ENCODE measurements around the gene SORCS2. TPM values are rescaled to one million over a fixed set of nuclear protein-coding genes. Genes with fewer than 3 reads are reported as not detected.

SORCS2 gene
- polyA plus RNA-seq, 3 donors = 0.46 to 0.55 TPM; not detected in 1

DNA sequence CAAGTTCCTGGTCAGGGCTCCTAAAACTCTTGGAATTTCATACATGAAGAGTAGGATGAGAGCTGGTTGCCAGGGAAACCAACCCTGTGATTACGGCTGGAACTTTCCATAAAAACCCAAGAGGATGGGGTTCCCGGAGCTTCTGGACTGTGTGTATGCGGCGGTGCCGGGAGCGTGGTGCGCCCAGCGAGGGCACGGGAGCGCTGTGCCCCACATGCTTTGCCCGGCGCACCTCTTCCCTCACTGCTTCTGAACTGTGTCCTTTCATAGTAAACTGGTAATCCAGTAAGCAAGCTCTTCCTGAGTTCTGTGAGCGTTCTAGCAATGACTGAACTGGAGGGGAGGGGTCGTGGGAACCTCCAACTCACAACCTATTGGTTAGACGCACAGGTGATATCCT, 594.7 kb downstream of the SORCS2 start:
- no peak overlapping the region for H3K27ac ChIP-seq (ENCODE audit: low read depth in 1 of 2, low read length in 2 of 2)
- no peak overlapping the region for H3K9ac ChIP-seq (ENCODE audit: insufficient read depth, low read length, poor library complexity, severe bottlenecking)
- Mint-ChIP-seq H3K27ac (no peak overlapping the region), H3K4me1 (peaks cover 11% of the 10 kb centered on the region), H3K4me3 (no peak overlapping the region), H3K9me3 (peaks cover 0 to 2% (median 0%) of the 10 kb centered on the region in 7 donors), H3K27me3 (ENCODE audit: low read depth in 3 of 3) (peaks cover 1 to 6% (median 2%) of the 10 kb centered on the region in 3 donors), H3K36me3 (peaks cover 0 to 13% of the 10 kb centered on the region in 2 donors)
- no peak overlapping the region for H3K4me3 ChIP-seq (replicated peaks in 1 of 3; ENCODE audit: low read depth in 2 of 3, low read length in 3 of 3)
- DNase-seq = no peak
- H3K4me1 ChIP-seq (ENCODE audit: control insufficient read depth in 1 of 2, insufficient read depth in 2 of 2, low read length in 2 of 2) = peaks cover 0 to 3% of the 10 kb centered on the region in 2 donors
- intact Hi-C loops (cut with micrococcal nuclease) = no loop called here
- H4K20me1 ChIP-seq (ENCODE audit: insufficient read depth, low read length) = no peaks in the 10 kb centered on the region
- H3K9me3 ChIP-seq (replicated peaks in 1 of 2; ENCODE audit: control insufficient read depth in 1 of 2, insufficient read depth in 1 of 2, low read length in 2 of 2) = no peaks in the 10 kb centered on the region
- no peak overlapping the region for H2AFZ ChIP-seq (ENCODE audit: insufficient read depth, low read depth, low read length, poor library complexity, severe bottlenecking)
- no peaks in the 10 kb centered on the region for H3K27me3 ChIP-seq (ENCODE audit: control insufficient read depth in 2 of 2, insufficient read depth in 2 of 2, low read length in 2 of 2)
- no peaks in the 10 kb centered on the region for H3K79me2 ChIP-seq (ENCODE audit: insufficient read depth, low read length)
- WGBS (ENCODE audit: insufficient coverage) = 97% methylated on average over 11 of the region's 15 CpGs
- H3K36me3 ChIP-seq (replicated peaks in 1 of 2; ENCODE audit: control insufficient read depth in 1 of 2, insufficient read depth in 2 of 2, low read length in 2 of 2) = no peaks in the 10 kb centered on the region
- no peak overlapping the region for H3K4me2 ChIP-seq (replicated peaks; ENCODE audit: extremely low read depth, low read length, poor library complexity, severe bottlenecking)
- TF ChIP-seq, protein P1, sequence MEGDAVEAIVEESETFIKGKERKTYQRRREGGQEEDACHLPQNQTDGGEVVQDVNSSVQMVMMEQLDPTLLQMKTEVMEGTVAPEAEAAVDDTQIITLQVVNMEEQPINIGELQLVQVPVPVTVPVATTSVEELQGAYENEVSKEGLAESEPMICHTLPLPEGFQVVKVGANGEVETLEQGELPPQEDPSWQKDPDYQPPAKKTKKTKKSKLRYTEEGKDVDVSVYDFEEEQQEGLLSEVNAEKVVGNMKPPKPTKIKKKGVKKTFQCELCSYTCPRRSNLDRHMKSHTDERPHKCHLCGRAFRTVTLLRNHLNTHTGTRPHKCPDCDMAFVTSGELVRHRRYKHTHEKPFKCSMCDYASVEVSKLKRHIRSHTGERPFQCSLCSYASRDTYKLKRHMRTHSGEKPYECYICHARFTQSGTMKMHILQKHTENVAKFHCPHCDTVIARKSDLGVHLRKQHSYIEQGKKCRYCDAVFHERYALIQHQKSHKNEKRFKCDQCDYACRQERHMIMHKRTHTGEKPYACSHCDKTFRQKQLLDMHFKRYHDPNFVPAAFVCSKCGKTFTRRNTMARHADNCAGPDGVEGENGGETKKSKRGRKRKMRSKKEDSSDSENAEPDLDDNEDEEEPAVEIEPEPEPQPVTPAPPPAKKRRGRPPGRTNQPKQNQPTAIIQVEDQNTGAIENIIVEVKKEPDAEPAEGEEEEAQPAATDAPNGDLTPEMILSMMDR (IDR thresholded peaks at IDR 0.05) = no peak

DNA sequence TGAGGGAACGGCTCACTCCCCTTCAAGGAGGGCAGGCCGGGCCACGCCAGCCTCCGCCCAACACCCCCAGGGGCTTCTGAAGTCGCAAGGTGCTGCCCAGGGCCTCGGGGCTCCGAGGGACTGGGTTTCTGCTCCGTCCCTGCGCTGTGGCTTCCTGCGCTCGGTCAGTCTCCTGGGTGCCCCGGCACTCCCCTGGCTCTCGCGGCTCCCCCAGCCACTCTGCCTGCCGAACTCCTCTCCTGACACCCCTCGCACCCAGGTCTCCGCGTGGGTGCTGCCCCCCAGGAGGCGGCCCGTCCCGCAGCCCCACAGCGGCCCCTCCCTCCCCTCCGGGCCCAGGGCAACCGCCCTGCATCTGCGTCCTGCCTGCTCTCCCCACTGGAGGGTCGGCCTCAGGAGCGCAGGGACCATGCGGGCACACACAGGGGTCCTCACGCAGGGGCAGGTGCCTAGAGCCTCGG, 595.4 kb downstream of the SORCS2 start:
- H2AFZ ChIP-seq (ENCODE audit: insufficient read depth, low read depth, low read length, poor library complexity, severe bottlenecking) = no peak overlapping the region
- Mint-ChIP-seq H3K4me3 (no peak overlapping the region), H3K9me3 (peaks cover 0 to 2% (median 0%) of the 10 kb centered on the region in 7 donors), H3K27ac (no peak overlapping the region), H3K27me3 (ENCODE audit: low read depth in 3 of 3) (peaks cover 0 to 7% (median 2%) of the 10 kb centered on the region in 3 donors), H3K36me3 (peaks cover 0 to 13% of the 10 kb centered on the region in 2 donors), H3K4me1 (peaks cover 8% of the 10 kb centered on the region)
- TF ChIP-seq, protein P1 (IDR thresholded peaks at IDR 0.05) = no peak
- H3K9me3 ChIP-seq (replicated peaks in 1 of 2; ENCODE audit: control insufficient read depth in 1 of 2, insufficient read depth in 1 of 2, low read length in 2 of 2) = no peaks in the 10 kb centered on the region
- peaks cover 0 to 2% of the 10 kb centered on the region in 2 donors for H3K36me3 ChIP-seq (replicated peaks in 1 of 2; ENCODE audit: control insufficient read depth in 1 of 2, insufficient read depth in 2 of 2, low read length in 2 of 2)
- no peaks in the 10 kb centered on the region for H3K27me3 ChIP-seq (ENCODE audit: control insufficient read depth in 2 of 2, insufficient read depth in 2 of 2, low read length in 2 of 2)
- H4K20me1 ChIP-seq (ENCODE audit: insufficient read depth, low read length) = no peaks in the 10 kb centered on the region
- no peak overlapping the region for H3K27ac ChIP-seq (ENCODE audit: low read depth in 1 of 2, low read length in 2 of 2)
- whole genome bisulfite sequencing (ENCODE audit: insufficient coverage) = 93% methylated on average over 24 of the region's 30 CpGs
- no peaks in the 10 kb centered on the region for H3K79me2 ChIP-seq (ENCODE audit: insufficient read depth, low read length)
- H3K4me1 ChIP-seq (ENCODE audit: control insufficient read depth in 1 of 2, insufficient read depth in 2 of 2, low read length in 2 of 2) = peaks cover 0 to 3% of the 10 kb centered on the region in 2 donors
- intact Hi-C loops (cut with micrococcal nuclease) = no loop called here
- H3K4me3 ChIP-seq (replicated peaks in 1 of 3; ENCODE audit: low read depth in 2 of 3, low read length in 3 of 3) = no peak overlapping the region
- DNase-seq = no peak
- H3K9ac ChIP-seq (ENCODE audit: insufficient read depth, low read length, poor library complexity, severe bottlenecking) = peak overlapping the region; percentile 4
- no peak overlapping the region for H3K4me2 ChIP-seq (replicated peaks; ENCODE audit: extremely low read depth, low read length, poor library complexity, severe bottlenecking)

Data from CD14-positive monocyte (primary cell).